ENCODE measurements around the gene TUSC2.

Gene TUSC2

DNA sequence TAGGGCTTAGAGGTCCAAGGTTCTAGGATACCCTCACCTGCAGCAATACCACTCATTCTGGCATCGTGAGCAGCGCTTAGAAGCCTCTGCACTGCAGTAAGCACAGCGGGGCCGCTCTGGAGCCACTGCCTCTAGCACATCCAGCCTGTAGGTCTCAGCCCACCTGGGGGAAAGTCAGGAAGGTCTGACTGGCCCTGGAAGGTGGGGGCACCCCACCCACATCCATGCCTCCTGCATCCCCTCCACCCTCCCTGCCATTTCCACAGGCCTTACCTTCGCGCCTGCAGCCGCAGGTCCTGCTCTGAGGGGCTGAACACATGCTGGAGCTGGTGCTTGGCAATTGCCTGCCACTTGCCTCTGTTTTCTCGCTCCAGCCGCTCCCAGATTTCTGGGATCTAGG, 13.5 kb upstream of the TUSC2 start:
- H3K9ac ChIP-seq (ENCODE audit: insufficient read length), result no peak overlapping the region
- no peak overlapping the region for H3K27ac ChIP-seq
- no peaks in the 10 kb centered on the region for H3K36me3 ChIP-seq (ENCODE audit: insufficient read depth, low read length)
- no peak overlapping the region for H3K4me3 ChIP-seq
- no peaks in the 10 kb centered on the region for H3K9me3 ChIP-seq (ENCODE audit: low read depth, low read length)
- TF ChIP-seq EZH2 (IDR thresholded peaks at IDR 0.05), result no peak
- no peak for TF ChIP-seq FOXP2 (optimal IDR thresholded peaks at IDR 0.05; ENCODE audit: control extremely low read depth, extremely low read length, insufficient read depth)
- no peak for TF ChIP-seq POLR2AphosphoS5 (IDR thresholded peaks at IDR 0.05; ENCODE audit: borderline replicate concordance, low read depth, low read length)
- DNase-seq (ENCODE audit: low read depth, low spot score), result no peak

- H3K36me3 ChIP-seq (ENCODE audit: insufficient read depth, low read length), result no peaks in the 10 kb centered on the region
- no peak within 1 kb of the TSS for H3K9ac ChIP-seq (ENCODE audit: insufficient read length)
- no peak for TF ChIP-seq POLR2AphosphoS5 (IDR thresholded peaks at IDR 0.05; ENCODE audit: borderline replicate concordance, low read depth, low read length)
- TF ChIP-seq FOXP2 (optimal IDR thresholded peaks at IDR 0.05; ENCODE audit: control extremely low read depth, extremely low read length, insufficient read depth), result no peak
- no peak for TF ChIP-seq EZH2 (IDR thresholded peaks at IDR 0.05)
- DNase-seq (ENCODE audit: low read depth, low spot score), result no peak
- H3K27ac ChIP-seq, result no peak within 1 kb of the TSS
- no peaks in the 10 kb centered on the region for H3K9me3 ChIP-seq (ENCODE audit: low read depth, low read length)
- no peak within 1 kb of the TSS for H3K4me3 ChIP-seq
Observed at GRCh38 chr3:50340448-50341329, 12.7 kb upstream of the TUSC2 start, which contains the start of gene RASSF1. RASSF1 (minus strand) TSS chr3:50340836; CDS start chr3:50340805, 31 bp downstream.

DNA sequence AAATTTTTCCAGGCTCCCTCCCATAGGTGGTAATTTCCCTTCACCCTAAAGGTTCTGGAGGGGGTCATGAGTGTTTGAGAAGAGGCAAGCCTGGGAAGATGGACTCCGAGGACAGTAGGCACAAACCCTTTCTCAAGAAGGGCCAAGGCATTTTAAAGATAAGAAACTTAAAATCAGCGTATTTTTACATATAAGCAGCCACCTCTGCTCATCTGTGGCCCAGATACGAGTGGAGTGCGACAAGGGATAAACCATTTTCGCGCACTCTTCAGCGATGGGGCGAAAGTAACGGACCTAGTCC, 12.1 kb upstream of the TUSC2 start:
- no peak overlapping the region for H3K27ac ChIP-seq
- no peaks in the 10 kb centered on the region for H3K36me3 ChIP-seq (ENCODE audit: insufficient read depth, low read length)
- H3K4me3 ChIP-seq, result no peak overlapping the region
- no peak overlapping the region for H3K9ac ChIP-seq (ENCODE audit: insufficient read length)
- TF ChIP-seq FOXP2 (optimal IDR thresholded peaks at IDR 0.05; ENCODE audit: control extremely low read depth, extremely low read length, insufficient read depth) (no peak), EZH2 (IDR thresholded peaks at IDR 0.05) (no peak), POLR2AphosphoS5 (IDR thresholded peaks at IDR 0.05; ENCODE audit: borderline replicate concordance, low read depth, low read length) (no peak)
- H3K9me3 ChIP-seq (ENCODE audit: low read depth, low read length), result no peaks in the 10 kb centered on the region
- no peak for DNase-seq (ENCODE audit: low read depth, low spot score)

DNA sequence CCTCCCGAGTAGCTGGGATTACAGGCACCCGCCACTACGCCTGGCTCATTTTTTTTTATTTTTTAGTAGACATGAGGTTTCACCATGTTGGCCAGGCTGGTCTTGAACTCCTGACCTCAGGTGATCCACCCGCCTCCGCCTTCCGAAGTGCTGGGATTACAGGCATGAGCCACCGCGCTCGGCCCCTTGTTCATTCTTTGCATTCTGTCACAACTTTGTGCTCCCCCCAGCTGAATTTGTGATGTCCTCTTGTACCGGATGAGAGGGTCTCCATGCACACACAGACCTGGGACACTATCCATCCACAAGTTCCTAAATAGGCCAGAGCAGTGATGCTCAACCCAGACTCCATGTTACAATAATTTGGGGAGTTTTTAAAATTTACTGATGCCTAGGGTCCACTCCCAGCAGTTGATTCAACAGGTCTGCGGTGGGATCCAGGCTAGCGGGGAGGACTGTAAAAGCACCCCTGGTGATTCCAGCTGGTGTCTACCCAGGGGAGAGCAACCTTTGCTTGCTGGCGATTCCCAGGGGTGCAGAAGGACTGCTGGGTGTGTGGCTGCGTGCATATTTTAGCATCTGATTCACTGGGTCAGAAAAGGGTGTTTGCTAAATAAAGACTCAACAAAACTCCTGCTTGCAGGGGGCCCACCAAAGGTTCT, 11.6 kb upstream of the TUSC2 start:
- TF ChIP-seq POLR2AphosphoS5 (IDR thresholded peaks at IDR 0.05; ENCODE audit: borderline replicate concordance, low read depth, low read length) (no peak), EZH2 (IDR thresholded peaks at IDR 0.05) (no peak), FOXP2 (optimal IDR thresholded peaks at IDR 0.05; ENCODE audit: control extremely low read depth, extremely low read length, insufficient read depth) (no peak)
- Histone ChIP-seq H3K27ac (no peak overlapping the region), H3K4me3 (no peak overlapping the region), H3K36me3 (ENCODE audit: insufficient read depth, low read length) (no peaks in the 10 kb centered on the region), H3K9me3 (ENCODE audit: low read depth, low read length) (no peaks in the 10 kb centered on the region), H3K9ac (ENCODE audit: insufficient read length) (no peak overlapping the region)
- no peak for DNase-seq (ENCODE audit: low read depth, low spot score)

GRCh38 chr3:50338965-50339364, 10.9 kb upstream of the TUSC2 start:
- TF ChIP-seq FOXP2 (optimal IDR thresholded peaks at IDR 0.05; ENCODE audit: control extremely low read depth, extremely low read length, insufficient read depth) (no peak), POLR2AphosphoS5 (IDR thresholded peaks at IDR 0.05; ENCODE audit: borderline replicate concordance, low read depth, low read length) (no peak), EZH2 (IDR thresholded peaks at IDR 0.05) (no peak)
- H3K9ac ChIP-seq (ENCODE audit: insufficient read length), result no peak overlapping the region
- H3K36me3 ChIP-seq (ENCODE audit: insufficient read depth, low read length), result no peaks in the 10 kb centered on the region
- H3K27ac ChIP-seq, result no peak overlapping the region
- no peaks in the 10 kb centered on the region for H3K9me3 ChIP-seq (ENCODE audit: low read depth, low read length)
- DNase-seq (ENCODE audit: low read depth, low spot score), result no peak
- H3K4me3 ChIP-seq, result no peak overlapping the region

DNA sequence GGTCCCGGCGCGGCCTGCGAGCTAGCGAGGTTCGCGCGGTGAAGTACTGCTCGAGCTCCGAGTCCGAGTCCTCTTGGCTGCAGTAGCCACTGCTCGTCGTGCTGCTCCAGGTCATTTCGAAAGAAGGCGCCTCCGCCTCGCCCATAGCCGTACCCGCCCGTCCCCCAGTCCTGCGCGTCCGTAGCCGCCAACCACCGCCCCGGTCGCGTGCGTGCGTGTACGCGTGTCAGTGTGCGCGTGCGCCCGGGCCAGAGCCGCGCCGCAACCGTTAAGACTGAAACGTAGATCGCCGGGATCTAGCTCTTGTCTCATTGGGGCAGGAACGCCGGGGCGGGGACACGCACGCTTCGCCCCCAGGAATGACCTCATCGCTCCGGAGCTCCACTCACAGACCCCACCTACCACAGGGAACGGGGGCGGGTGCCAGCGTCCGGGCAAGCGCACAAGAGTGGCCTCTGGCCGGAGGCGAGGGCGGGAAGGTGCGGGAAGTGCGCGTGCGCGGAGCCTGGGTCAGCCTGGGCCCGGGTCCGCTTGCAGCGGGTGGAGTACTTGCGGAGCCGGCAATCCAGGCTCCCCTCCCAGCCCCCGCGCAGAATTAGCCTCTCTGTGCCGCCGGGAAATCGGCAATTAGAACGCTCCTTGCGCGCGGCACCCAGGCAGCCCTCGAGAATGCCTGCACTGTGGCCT, 9.3 kb upstream of the TUSC2 start:
- H3K4me3 ChIP-seq, result peak overlapping the region; percentile 86
- peak; percentile 51 for DNase-seq (ENCODE audit: low read depth, low spot score)
- TF ChIP-seq POLR2AphosphoS5 (IDR thresholded peaks at IDR 0.05; ENCODE audit: borderline replicate concordance, low read depth, low read length) (peak; percentile 94), FOXP2 (optimal IDR thresholded peaks at IDR 0.05; ENCODE audit: control extremely low read depth, extremely low read length, insufficient read depth) (no peak), EZH2 (IDR thresholded peaks at IDR 0.05) (no peak)
- H3K27ac ChIP-seq, result 0 out of 2 replicates have a peak overlapping the region, but pooled peaks have one; percentile 36
- no peaks in the 10 kb centered on the region for H3K9me3 ChIP-seq (ENCODE audit: low read depth, low read length)
- H3K36me3 ChIP-seq (ENCODE audit: insufficient read depth, low read length), result no peaks in the 10 kb centered on the region; the same call in 1 of the 2 replicates
- H3K9ac ChIP-seq (ENCODE audit: insufficient read length), result peak overlapping the region; percentile 94

- Histone ChIP-seq H3K9me3 (ENCODE audit: low read depth, low read length) (no peaks in the 10 kb centered on the region), H3K27ac (0 out of 2 replicates have a peak overlapping the region, but pooled peaks have one; percentile 36), H3K4me3 (peak overlapping the region; percentile 86), H3K9ac (ENCODE audit: insufficient read length) (peak overlapping the region; percentile 94), H3K36me3 (ENCODE audit: insufficient read depth, low read length) (peaks cover 7% of the 10 kb centered on the region; the same call in 1 of the 2 replicates)
- DNase-seq (ENCODE audit: low read depth, low spot score), result no peak
- no peak for TF ChIP-seq FOXP2 (optimal IDR thresholded peaks at IDR 0.05; ENCODE audit: control extremely low read depth, extremely low read length, insufficient read depth)
- TF ChIP-seq POLR2AphosphoS5 (IDR thresholded peaks at IDR 0.05; ENCODE audit: borderline replicate concordance, low read depth, low read length), result no peak
- no peak for TF ChIP-seq EZH2 (IDR thresholded peaks at IDR 0.05)
Observed at GRCh38 chr3:50336452-50337174, 8.6 kb upstream of the TUSC2 start.
